T follicular helper cell (primary cell): ENCODE results near the gene ATP13A3.

Experiments
- DNase-seq: peaks from one replicate; pipeline ENCODE4 v3.0.0-alpha.2; 2020; ENCODE audit warnings: low read depth

ATP13A3 gene

DNA sequence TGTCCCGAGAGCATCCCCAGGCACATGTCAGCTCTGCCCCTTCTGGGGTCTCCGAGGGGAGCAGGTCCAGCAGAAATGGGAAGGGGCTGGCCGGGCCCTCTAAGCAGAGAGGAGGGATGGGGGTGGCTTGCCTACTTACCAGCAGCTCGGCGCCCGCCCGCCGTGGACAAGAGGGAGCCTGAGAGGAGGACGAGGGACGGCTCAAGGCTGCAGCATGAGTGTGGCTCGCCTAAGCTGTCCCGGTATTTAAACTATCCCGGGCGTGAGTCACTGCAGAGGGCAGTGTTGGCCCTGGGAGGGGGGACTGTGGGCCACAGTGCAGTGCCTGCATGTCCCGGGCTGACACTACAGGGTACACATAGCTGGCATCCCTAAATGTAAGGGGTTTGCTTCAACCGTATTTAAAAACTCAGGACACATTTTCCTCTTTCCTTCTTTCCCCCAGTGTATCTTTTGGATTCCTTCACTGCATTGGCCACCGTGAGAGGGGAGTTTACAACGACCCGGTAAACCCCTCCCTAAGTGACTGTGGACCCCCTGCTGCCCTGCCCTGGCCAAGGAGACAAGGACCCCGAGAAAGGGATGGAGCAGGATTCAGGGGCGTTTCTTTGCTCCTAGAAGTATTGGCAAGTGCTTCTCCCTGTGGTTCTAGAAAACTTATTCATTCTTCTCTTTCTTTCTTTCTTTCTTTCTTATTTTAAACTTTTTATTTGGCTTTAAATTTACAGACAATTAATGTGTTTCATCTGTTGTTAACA is 117.1 kb downstream of the ATP13A3 start, which contains the start of gene LRRC15:
LRRC15 (minus strand) TSS at position 222 of the 758 bp plus-strand sequence. CDS start 8,700 bp downstream, outside the sequence.
- no peak for DNase-seq

DNA sequence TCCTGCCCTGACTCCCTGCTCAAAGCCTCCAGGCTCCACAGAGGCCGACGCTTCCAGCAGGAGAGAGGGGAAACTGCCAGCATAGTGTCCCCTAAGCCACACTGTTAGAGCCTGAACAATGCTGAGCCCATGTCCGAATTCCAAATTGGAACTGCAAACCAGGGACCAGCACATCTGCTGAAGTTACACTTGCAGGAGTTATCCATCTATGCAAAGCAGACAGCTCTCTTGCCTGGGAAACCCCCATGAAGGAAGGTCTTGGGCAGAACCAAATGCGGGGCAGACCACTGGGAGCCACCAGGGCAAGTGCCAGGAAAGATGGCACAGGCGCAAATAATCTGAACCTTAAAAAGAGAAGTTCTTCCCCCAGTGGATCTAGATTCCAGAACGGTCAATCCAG is 117.9 kb downstream of the ATP13A3 start:
- no peak for DNase-seq

DNA sequence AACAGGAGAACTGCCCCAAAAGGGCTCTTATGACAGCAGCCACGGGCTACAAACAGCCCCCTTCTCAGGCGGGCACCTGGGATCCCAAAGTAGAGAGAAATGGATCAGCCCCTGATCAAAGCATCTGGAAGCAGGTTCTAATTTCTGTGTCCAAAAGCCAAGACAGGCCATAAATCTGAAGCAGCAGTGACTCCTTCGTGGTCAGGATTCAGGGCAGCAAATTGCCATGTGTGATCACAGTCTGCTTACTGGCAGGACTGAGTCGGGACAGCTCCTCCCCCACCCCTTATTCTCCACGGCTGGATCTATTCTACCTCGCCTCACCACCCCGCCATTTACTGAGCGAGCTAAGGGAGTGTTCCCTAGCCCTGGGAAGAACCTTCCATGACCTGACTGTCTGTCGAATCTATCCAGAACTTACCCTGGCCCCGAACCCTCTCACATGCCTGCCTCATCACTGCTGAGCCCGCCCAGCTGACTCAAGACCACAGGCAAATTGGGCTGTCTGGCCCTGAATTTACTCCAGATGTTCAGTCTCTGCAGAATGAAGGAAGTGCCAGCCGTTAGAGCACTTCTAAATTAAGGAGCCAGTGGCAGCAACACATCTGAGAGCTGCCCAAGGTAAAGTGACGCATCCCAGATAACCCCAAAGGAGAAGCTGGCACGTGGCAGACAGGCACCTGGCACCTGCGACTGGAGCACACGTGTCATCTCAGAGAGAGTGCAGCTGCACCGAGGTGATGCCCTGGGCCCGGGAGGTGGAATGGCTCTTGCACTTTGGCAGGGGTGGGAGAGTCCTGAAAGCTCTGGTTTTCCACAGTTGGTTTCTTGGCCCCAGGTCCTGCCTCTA is 118.6 kb downstream of the ATP13A3 start:
- no peak for DNase-seq

DNA sequence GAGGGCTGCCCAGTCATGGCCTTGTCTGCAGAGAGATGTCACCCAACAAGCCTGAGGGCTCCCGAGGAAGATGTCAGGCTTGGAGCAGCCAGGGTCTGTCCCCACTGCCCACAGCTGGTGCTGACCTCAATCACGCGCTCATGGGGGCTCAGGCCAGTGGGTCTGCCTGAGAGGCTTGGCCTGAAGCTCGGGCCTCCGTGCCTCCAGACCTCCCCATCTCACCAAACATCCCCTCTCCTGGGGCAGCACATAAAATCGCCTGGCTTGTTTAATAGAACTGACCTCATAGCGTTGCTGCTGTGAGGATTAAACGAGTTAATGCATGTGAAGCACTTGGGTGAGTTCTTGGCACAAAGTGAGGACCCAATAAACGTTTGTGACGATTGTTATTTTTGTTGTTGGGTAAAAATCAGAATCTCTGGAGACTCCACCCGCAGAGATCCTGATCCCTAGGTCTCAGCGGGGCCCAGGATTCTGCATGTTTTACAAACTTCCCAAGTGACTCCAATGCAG is 120.8 kb downstream of the ATP13A3 start:
- DNase-seq, result no peak

DNA sequence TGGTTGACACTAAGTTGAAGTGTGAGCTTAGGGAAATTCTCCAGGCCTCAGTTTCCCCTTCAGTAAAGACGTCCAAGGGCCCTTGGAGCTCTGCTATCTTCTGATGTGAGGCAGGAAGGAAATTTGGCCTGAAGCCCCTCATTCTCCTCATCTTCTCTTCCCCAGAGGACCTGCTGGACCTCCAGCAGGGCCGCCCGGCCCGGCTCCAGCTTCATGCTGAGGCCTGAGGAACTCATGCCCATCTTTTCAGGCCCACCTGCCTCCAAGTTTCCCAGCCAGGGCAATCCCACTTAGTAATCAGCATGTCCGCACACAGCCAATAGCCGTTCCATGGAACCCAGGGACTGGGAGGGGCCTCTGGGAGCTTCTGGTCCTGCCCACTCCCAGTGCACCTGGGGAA is 121.3 kb downstream of the ATP13A3 start:
- DNase-seq, result no peak

DNA sequence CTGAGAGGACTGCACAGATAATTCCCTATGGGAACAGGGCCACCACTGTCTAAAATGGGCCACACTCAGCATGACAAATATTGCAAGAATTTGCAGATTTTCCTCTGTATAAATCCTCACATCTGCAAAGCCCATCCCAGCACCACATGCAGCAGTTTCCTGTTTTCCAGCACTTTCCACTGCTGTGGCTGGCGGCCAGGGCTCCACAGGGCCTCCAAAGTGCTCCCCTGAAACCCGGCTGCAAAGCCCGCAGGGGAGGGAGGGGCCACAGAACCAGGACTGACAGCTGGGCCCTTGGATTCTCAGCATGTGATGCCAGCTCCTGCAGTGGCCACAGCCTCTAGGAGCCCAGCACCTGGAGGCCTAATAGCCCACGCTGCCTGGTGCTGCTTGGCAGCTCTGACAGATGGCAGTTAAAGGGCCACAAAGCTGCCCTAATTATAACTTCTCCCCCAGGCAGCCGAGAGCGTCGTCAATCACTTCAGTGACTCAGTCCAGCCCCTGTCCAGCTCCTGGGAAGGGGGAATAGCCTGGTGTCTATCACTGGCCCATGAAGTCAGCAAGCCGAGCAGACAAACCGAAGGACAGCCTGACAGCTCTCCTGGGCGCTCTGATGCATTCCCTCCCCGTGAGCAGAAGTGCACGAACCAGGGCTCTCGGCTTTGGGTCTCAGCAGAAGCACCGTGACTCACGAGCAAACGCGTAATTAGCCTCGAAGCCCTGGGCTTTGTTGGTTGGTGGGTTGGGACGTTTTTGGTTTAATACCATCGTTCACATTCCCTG is 122.0 kb downstream of the ATP13A3 start:
- DNase-seq, result no peak

DNA sequence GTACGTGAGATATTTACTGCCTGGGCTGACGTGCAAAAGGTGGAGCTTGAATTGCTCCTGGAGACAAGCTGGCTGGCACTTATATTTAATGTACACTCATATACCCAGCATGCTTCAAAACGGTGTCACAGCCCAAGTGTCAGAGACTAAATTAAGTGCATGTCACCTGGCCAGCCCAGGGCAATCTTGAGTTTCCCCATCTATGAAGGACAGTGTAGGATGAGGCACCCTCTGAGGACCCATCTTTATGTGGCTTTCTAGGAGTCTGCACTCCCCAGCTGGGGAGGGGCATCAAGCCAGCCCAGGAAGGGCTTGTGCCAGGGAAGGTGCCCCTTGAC is 122.5 kb downstream of the ATP13A3 start:
- DNase-seq, result no peak

DNA sequence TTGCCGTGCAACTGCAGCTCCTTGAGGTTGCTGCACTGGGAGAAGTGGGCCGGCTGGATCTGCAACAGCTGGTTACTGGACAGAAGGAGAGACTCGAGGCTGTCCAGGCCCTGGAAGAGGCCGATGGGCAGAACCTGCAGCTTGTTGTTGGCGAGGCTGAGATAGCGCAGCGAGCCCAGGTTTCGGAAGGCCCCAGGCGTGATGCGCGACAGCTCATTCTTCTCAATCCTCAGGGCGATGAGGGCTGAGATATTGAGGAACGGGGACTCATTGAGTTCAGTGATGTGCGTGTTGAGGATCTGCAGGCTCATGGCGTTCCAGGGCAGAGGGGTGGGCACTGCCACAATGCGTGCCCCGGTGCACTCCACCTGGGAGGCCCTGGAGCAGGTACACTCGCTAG is 126.2 kb downstream of the ATP13A3 start:
- DNase-seq, result no peak

DNA sequence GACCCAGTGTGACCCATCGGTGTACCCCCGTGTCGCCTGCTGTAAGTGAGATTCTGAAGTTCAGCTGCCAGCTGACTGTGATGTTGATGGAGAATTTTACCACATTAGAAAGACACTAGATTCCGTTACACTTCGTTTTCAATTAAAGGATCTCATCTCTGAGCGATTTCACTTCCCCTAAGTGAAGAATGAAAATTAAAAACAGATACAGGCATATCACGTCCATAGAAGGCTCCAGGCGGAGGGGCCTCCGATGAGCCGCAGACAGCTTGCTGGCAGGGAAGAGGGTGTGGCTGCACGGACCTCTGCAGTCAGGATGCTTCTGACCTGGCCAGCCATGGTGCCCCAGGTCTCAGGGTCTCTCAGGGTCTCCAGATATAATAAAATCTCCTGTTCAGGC is 129.1 kb downstream of the ATP13A3 start:
- no peak for DNase-seq

DNA sequence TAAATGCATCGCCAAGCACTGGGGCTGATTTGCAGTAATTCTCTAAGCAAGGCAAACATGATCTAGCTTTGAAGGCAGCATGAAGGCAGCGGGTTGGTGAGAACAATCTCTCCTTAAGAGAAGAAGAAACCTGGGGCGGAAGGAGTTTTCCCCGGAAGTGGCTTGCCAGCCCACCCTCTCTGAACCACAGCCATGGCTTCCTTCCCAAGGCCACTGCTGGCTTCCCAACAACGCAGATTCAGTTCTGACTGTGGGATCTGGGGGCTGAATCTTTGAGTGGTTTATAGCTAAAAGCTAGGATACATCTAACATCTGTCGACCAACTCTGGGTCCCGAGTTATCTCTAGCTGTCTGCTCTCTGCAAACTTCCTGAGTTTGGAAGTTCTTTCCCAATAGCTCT is 131.4 kb downstream of the ATP13A3 start:
- DNase-seq, result no peak

DNA sequence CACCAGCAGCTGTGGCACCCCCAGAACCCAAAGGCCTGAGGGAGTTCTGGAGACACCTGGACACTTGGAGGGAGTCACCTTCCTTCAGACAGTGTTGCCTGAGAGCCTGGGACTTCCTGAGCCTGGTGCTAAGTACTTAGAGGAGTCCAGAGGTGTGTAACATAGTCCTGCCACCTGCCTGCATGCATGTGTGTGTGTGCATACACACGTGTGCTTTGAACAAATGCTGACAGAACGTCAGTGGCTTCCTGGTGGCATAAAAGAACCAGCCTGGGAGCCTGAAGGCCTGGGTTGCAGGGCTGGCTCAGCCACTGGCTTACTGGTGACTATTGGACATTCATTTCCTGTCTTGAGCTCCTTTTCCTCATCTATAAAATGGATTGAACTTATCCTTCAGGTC is 132.5 kb downstream of the ATP13A3 start:
- DNase-seq, result no peak
